ENCODE results near the gene MPI.

The MPI gene

DNA sequence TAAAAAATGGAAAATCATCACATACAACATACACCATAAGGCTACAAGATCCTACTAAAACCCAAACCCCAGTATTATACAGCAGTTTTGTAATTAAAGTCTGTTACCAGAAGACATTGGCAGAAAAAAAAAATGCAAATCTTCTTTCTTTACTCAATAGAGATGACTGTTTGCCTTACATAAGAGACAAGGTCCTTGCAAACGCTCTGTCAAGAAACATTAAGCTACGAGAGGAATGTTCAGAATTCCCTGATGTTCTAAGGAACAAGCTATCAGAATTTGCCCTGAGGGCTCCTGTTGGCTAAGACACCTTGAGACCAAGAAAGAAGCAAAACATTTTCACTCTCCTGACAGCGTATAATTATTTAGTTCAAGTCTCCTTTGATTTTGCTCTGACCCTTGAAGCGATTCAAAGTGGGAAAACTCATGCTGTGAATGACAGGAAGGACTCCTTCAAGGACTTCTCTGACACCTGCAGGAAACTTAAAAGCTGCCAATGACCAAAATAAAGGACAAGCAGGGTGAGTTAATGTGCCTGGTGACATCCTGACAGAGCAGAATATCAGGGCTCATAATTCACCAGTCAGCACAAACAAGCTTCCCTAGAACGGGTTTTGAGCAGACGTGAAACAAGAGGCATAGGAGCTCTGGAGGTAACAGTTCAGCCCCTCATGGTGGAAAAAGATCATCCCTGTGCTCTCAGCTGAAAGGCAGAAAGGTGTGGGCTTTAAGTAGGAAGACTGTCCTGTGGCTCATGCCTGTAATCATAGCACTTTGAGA lies 19.2 kb upstream of the MPI start:
- TF ChIP-seq, protein P1, sequence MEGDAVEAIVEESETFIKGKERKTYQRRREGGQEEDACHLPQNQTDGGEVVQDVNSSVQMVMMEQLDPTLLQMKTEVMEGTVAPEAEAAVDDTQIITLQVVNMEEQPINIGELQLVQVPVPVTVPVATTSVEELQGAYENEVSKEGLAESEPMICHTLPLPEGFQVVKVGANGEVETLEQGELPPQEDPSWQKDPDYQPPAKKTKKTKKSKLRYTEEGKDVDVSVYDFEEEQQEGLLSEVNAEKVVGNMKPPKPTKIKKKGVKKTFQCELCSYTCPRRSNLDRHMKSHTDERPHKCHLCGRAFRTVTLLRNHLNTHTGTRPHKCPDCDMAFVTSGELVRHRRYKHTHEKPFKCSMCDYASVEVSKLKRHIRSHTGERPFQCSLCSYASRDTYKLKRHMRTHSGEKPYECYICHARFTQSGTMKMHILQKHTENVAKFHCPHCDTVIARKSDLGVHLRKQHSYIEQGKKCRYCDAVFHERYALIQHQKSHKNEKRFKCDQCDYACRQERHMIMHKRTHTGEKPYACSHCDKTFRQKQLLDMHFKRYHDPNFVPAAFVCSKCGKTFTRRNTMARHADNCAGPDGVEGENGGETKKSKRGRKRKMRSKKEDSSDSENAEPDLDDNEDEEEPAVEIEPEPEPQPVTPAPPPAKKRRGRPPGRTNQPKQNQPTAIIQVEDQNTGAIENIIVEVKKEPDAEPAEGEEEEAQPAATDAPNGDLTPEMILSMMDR (IDR thresholded peaks at IDR 0.05; ENCODE audit: unreplicated experiment in 3 of 3): no peak
- H3K36me3 Mint-ChIP-seq (ENCODE audit: low read depth): peaks cover 26% of the 10 kb centered on the region
- no peaks in the 10 kb centered on the region for H3K9me3 Mint-ChIP-seq
- H3K4me3 Mint-ChIP-seq: peak overlapping the region; percentile 70 to 82 (median 81)
- H3K27me3 Mint-ChIP-seq (ENCODE audit: low read depth): no peaks in the 10 kb centered on the region
- H3K4me1 Mint-ChIP-seq: peaks cover 51% of the 10 kb centered on the region
- H3K27ac Mint-ChIP-seq: peak overlapping the region; percentile 58 to 86 (median 71)

GRCh38 chr15:74872702-74873035 lies 17.2 kb upstream of the MPI start:
- TF ChIP-seq, protein P1 (IDR thresholded peaks at IDR 0.05; ENCODE audit: unreplicated experiment in 3 of 3): no peak
- peaks cover 37% of the 10 kb centered on the region for H3K4me1 Mint-ChIP-seq
- peak overlapping the region; percentile 91 to 94 (median 91) for H3K4me3 Mint-ChIP-seq
- H3K36me3 Mint-ChIP-seq (ENCODE audit: low read depth): peaks cover 14% of the 10 kb centered on the region
- H3K27ac Mint-ChIP-seq: peak overlapping the region; percentile 73 to 89 (median 84)
- H3K27me3 Mint-ChIP-seq (ENCODE audit: low read depth): peaks cover 10% of the 10 kb centered on the region
- no peaks in the 10 kb centered on the region for H3K9me3 Mint-ChIP-seq

DNA sequence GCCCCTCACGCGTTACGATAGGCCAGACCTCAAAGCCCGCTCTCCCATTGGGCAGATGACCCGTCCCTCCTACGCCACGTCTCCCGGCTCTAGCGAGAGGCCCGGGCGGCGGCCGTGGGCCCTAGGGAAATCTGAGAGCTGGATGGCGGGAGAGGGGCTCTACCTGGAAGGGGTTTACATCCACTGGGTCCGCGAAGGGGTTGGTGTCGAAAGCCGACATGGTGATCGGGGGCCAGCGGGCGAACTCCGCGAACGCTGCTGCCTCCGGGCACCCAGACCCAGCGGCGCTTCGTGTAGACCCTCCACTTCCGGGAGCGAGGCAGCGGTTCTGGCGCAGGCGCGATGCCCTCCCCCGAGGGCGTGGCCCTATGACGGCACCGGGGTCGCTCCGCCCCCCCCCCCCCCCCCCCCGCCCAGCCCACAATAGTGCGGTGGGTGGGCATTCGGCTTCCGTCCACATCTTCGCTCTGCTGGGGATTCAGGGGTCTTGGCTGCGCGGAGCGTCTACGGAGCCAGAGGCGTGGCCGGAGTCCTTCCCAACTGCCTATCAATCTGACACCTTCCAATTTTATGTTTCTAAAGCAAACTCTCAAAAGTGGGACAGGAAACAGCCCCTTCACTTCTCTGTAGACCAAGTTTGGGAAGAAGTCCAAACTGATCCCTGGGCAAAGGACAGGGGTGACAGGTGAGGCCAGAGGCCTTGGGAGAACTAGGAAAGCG lies 16.6 kb upstream of the MPI start, which contains the start of gene SCAMP2:
TSS of gene SCAMP2 (minus strand) at position 330 of the 720 bp plus-strand sequence. CDS start at position 220, 110 bp downstream.
- TF ChIP-seq, protein P1 (IDR thresholded peaks at IDR 0.05; ENCODE audit: unreplicated experiment in 3 of 3): no peak
- Mint-ChIP-seq H3K4me3 (peak within 1 kb of the TSS; percentile 91 to 94 (median 91)), H3K27me3 (ENCODE audit: low read depth) (peaks cover 10% of the 10 kb centered on the region), H3K4me1 (peaks cover 31% of the 10 kb centered on the region), H3K9me3 (no peaks in the 10 kb centered on the region), H3K36me3 (ENCODE audit: low read depth) (peaks cover 8% of the 10 kb centered on the region), H3K27ac (peak within 1 kb of the TSS; percentile 73 to 89 (median 84))

GRCh38 chr15:74873756-74874424 lies 16.0 kb upstream of the MPI start:
- TF ChIP-seq, protein P1 (IDR thresholded peaks at IDR 0.05; ENCODE audit: unreplicated experiment in 3 of 3): no peak
- Mint-ChIP-seq H3K27me3 (ENCODE audit: low read depth) (peaks cover 10% of the 10 kb centered on the region), H3K36me3 (ENCODE audit: low read depth) (peaks cover 4% of the 10 kb centered on the region), H3K4me1 (peaks cover 29% of the 10 kb centered on the region), H3K27ac (peak overlapping the region; percentile 73 to 89 (median 84)), H3K4me3 (peak overlapping the region; percentile 91 to 94 (median 91)), H3K9me3 (no peaks in the 10 kb centered on the region)

DNA sequence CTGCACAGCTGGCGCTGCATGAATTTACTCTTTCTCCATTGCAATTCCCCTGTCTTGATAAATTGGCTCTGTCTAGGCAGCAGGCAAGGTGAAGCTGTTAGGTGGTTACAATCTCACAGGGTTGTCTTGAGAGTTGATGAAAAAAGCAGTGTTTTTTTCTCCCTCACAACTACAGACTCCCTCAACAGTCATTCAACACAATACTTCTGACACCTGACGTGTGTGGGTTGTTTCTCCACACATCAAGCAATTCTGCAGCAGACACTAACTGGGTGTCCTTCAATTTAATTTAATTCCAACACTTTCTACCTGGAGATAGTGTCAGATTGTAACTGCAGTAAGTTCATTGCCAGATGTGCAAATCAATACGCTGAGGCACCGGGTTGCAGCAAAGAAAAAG lies 11.6 kb upstream of the MPI start:
- H3K4me1 Mint-ChIP-seq: no peaks in the 10 kb centered on the region
- H3K4me3 Mint-ChIP-seq: no peak overlapping the region
- peaks cover 15% of the 10 kb centered on the region for H3K27me3 Mint-ChIP-seq (ENCODE audit: low read depth)
- H3K9me3 Mint-ChIP-seq: no peaks in the 10 kb centered on the region
- no peaks in the 10 kb centered on the region for H3K36me3 Mint-ChIP-seq (ENCODE audit: low read depth)
- TF ChIP-seq, protein P1 (IDR thresholded peaks at IDR 0.05; ENCODE audit: unreplicated experiment in 3 of 3): no peak
- no peak overlapping the region for H3K27ac Mint-ChIP-seq

Measured in nephron (organoid).